ENCODE measurements around the gene SGO2.

Gene SGO2

GRCh38 chr2:200496696-200497095 lies 29.3 kb upstream of the SGO2 start:
- no peak for DNase-seq (ENCODE audit: low read depth)
- TF ChIP-seq CTCF (IDR thresholded peaks at IDR 0.05; ENCODE audit: insufficient read depth, low read depth, low read length, missing control alignments) = no peak
- H3K4me3 ChIP-seq (ENCODE audit: low read length) = no peak overlapping the region

- no peak for DNase-seq (ENCODE audit: low read depth)
- H3K4me3 ChIP-seq (ENCODE audit: low read length) = no peak overlapping the region
- TF ChIP-seq CTCF (IDR thresholded peaks at IDR 0.05; ENCODE audit: insufficient read depth, low read depth, low read length, missing control alignments) = no peak
Measured at GRCh38 chr2:200498402-200499162, 27.4 kb upstream of the SGO2 start.

- TF ChIP-seq CTCF (IDR thresholded peaks at IDR 0.05; ENCODE audit: insufficient read depth, low read depth, low read length, missing control alignments) = no peak
Measured at GRCh38 chr2:200502196-200502595, 23.8 kb upstream of the SGO2 start.

GRCh38 chr2:200506679-200507078 lies 19.3 kb upstream of the SGO2 start:
- TF ChIP-seq CTCF (IDR thresholded peaks at IDR 0.05; ENCODE audit: insufficient read depth, low read depth, low read length, missing control alignments) = no peak
- DNase-seq (ENCODE audit: low read depth) = no peak
- no peak overlapping the region for H3K4me3 ChIP-seq (ENCODE audit: low read length)

More at GRCh38 chr2:200502196-200502595, 23.8 kb upstream of the SGO2 start:
- H3K4me3 ChIP-seq (ENCODE audit: low read length) = no peak overlapping the region
- no peak for DNase-seq (ENCODE audit: low read depth)

- no peak overlapping the region for H3K4me3 ChIP-seq (ENCODE audit: low read length)
- no peak for DNase-seq (ENCODE audit: low read depth)
- TF ChIP-seq CTCF (IDR thresholded peaks at IDR 0.05; ENCODE audit: insufficient read depth, low read depth, low read length, missing control alignments) = no peak
Measured at GRCh38 chr2:200507179-200507578, 18.8 kb upstream of the SGO2 start.

- DNase-seq (ENCODE audit: low read depth) = peak; percentile 9
- H3K4me3 ChIP-seq (ENCODE audit: low read length) = peak overlapping the region; percentile 87
- TF ChIP-seq CTCF (IDR thresholded peaks at IDR 0.05; ENCODE audit: insufficient read depth, low read depth, low read length, missing control alignments) = no peak
Measured at GRCh38 chr2:200509235-200509611, 16.8 kb upstream of the SGO2 start.

Data from epithelial cell of esophagus (primary cell).